Retinal pigment epithelial cell (primary cell): ENCODE results near the gene PLEKHM3.

Source experiments
- DNase-seq: peaks from one replicate; pipeline ENCODE4 v3.0.0-alpha.2; 2010; ENCODE audit warnings: low read depth
- H3K4me3 ChIP-seq: 2 replicates; pipeline ENCODE4 v1.5.1; 2011; ENCODE audit warnings: mild to moderate bottlenecking, low read length, control low read depth, moderate library complexity
- TF ChIP-seq, protein P1 (sequence below): conservative IDR thresholded peaks from 2 replicates; pipeline ENCODE4 v1.5.1; 2011; ENCODE audit warnings: low read depth, low read length, control low read depth, inconsistent platforms

PLEKHM3 gene, protein sequence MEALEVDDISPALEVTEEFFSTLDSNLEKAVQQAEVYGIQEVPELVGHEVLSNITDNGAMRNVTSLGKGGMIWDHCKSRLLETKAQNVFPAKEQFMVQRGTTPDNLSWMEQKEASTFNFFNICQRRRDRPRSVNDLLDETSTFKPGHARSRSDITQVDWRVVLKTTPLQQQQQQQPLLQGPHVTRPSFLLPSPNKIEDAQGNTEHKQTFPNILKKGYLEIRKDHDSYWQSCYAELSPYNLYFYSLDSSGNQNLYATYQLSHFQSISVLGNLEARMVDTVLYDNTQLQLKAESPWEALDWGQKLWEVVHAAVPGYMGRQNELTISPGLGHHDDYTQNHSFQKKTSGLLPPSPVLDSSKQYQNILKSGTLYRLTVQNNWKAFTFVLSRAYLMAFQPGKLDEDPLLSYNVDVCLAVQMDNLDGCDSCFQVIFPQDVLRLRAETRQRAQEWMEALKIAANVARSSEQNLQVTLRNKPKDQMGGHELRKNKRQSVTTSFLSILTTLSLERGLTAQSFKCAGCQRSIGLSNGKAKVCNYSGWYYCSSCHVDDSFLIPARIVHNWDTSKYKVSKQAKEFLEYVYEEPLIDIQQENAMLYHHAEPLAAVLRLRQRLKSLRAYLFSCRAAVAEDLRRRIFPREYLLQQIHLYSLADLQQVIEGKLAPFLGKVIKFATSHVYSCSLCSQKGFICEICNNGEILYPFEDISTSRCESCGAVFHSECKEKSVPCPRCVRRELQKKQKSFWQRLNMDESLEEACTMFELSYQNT

DNA sequence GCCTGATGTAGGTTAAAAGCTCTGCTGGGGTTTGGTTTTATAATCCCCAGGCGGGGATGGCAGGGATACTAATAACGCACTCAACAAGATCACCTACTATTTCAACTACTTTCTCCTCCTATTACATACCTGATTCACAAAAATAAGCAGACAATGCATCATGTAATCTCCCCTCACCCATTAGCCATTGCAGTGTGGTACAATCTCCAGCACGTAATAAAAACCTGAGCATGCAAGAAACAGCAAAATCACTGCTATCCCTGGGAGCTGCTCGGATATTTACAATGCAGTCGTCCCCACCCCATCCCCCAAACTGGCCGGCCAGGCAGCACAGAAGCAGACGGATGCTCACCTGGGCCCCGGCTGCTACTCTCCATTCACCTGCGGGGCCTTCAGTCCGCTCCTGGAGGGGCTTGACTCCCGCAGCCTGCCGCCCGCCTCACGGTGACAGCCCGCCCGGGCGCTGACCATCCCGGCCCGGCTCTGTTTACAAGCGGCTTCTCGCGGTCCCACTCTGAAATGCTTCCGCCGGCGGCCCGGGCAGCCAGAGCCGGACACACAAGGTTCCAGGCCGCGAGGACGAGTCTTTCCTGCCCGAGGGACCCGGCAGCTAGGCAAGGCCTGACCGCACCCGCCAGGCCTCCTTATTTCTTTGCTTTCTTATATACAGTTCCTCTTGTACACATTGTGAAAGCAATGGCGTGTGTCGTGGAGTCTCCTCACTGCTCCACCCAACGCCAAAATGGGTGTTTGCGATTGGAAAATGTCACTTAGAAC lies at the start of gene PLEKHM3:
Gene PLEKHM3 (minus strand): TSS at position 491 of the 777 bp plus-strand sequence. CDS start 23,888 bp downstream, outside the sequence.
- DNase-seq, result no peak
- TF ChIP-seq, protein P1, sequence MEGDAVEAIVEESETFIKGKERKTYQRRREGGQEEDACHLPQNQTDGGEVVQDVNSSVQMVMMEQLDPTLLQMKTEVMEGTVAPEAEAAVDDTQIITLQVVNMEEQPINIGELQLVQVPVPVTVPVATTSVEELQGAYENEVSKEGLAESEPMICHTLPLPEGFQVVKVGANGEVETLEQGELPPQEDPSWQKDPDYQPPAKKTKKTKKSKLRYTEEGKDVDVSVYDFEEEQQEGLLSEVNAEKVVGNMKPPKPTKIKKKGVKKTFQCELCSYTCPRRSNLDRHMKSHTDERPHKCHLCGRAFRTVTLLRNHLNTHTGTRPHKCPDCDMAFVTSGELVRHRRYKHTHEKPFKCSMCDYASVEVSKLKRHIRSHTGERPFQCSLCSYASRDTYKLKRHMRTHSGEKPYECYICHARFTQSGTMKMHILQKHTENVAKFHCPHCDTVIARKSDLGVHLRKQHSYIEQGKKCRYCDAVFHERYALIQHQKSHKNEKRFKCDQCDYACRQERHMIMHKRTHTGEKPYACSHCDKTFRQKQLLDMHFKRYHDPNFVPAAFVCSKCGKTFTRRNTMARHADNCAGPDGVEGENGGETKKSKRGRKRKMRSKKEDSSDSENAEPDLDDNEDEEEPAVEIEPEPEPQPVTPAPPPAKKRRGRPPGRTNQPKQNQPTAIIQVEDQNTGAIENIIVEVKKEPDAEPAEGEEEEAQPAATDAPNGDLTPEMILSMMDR, result no peak

DNA sequence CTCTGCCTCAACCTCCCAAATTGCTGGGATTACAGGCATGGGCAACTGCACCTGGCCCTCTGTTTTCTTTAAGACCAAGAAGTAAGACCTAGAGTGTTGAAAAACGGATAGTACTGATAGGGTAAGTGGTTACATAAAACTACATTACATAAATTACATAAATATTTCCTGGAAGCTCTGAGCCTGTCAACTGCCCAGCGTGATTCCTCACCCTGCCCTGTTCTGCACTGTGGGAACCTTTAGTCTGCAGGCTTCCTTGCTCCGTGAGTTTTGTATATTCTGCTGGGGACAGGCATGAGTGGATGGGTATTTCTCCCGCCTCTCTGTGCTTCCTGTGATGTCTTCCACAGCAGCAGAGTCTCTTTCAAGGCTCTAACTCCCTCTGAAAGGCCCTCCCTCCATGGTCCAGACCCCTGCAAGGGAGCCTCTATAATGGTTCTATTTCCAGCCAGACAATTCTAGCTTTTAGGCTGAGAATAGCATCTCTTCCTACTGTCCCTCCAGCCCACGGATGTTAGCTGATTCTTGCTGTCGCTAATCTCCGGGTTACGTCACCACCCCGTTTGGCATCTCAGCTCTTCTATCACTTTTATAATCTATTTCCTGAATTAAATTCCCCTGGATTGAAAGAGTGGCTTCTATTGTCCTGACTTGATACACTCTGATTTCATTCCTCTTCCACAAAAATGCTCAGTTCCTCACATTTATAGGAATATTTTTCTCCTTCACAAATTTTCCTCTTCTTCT lies 49.5 kb upstream of the PLEKHM3 start:
- TF ChIP-seq, protein P1, result no peak
- DNase-seq, result no peak

More for the DNA sequence above, at the start of gene PLEKHM3:
- peak within 1 kb of the TSS; percentile 57 for H3K4me3 ChIP-seq

DNA sequence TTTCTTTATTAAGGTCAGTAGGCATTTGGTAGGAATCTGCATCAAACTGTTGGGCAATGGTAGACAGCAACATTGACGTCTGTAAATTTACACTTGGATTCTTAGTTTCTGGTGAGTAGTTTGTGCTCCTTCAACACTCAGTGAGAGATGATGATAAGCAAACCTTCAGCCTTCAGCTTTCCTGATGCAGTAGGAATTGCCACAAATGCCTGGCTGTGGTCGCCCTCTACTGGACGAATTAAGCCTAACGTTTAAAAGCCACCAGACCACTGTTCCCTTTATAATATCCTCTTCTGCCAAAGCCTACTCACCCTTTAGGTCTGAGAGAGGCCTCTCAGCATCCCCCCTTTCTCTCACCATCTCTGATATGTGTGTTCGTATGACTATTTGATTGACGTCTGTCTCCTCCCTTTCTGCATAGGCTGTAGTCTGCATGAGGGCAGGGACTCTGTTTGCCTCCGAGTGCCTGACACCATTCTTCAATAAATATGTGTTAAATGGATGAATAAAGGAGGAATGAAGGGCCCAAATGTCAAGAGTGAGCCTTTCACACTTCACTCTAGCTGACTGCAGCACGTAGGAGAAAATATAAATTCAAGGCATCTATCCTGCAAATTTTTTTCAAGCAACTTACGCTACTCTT lies 47.0 kb upstream of the PLEKHM3 start:
- DNase-seq, result no peak
- no peak overlapping the region for H3K4me3 ChIP-seq
- TF ChIP-seq, protein P1, result peak; percentile 71

More for the DNA sequence above, 49.5 kb upstream of the PLEKHM3 start:
- no peak overlapping the region for H3K4me3 ChIP-seq

DNA sequence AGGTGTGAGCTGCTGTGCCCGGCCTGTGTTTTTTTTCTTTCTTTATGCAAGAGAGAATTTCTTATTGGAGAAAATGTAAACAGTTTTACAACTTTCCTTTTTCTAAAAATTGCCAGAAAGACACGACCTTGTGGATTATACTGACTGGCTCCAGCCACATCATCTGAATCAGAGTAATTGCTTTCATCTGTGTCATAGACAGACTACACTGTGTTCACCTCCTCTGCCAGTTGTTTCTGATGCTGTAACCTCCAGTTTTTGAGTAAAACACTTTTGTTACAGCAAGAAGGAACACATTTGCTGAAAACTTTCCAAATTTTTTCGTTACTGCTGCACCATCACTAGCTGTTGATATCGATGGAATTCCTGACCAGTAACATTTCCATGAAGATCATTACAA lies 43.9 kb upstream of the PLEKHM3 start:
- TF ChIP-seq, protein P1, result no peak
- DNase-seq, result no peak
- H3K4me3 ChIP-seq, result no peak overlapping the region

DNA sequence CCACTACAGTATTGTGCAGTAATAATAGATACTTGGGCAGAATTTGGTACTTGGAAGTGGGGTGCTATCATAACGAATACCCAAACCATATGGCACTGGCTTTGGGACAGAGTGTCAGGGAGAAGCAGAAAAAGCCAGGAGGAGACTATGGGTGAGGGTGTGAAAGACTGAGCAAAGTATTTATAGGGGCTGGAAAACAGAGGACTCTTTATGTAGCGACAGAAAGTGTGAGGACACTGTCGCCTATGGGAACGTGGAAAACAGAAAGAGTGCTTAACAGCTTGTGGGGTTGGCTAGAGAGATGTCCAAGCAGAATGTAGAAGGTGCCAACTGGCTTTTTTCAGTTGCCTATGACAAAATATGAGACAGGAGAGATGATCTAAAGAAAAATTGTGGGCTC lies 40.7 kb upstream of the PLEKHM3 start:
- no peak overlapping the region for H3K4me3 ChIP-seq
- TF ChIP-seq, protein P1, result no peak
- no peak for DNase-seq

DNA sequence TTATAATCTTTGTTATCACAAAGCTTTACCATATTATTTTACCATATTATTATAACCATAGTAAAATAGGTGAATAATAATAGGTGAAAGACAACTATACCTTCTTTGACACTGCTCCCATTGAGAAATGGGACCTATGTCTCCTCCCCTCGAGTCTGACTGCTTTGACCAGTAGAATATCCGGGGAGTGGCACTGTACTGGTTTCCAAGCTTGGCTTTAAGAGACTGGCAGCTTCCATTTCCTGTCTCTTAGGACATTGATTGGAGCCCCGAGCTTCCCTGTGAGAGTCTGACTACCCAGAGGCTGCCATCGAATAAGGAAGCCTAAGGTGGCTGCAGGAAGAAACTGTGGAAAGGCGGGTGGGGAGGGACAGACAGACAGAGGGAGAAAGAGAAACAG lies 40.1 kb upstream of the PLEKHM3 start:
- TF ChIP-seq, protein P1, result no peak
- H3K4me3 ChIP-seq, result no peak overlapping the region
- DNase-seq, result no peak
